LNCaP clone FGC (cell line): ENCODE results near the gene CNGA3.

Experiments used
- DNase-seq: peaks from one replicate; pipeline ENCODE4 v3.0.0-alpha.2; 2011; ENCODE audit warnings: low read depth
- H3K4me3 ChIP-seq: 2 replicates; pipeline ENCODE4 v1.5.1; 2011; ENCODE audit warnings: mild to moderate bottlenecking, low read depth, low read length, control low read depth
- TF ChIP-seq, protein P1 (sequence below): IDR thresholded peaks from 2 replicates; pipeline ENCODE4 v1.5.1; 2012; ENCODE audit warnings: mild to moderate bottlenecking; ENCODE audit not compliant: control insufficient read depth, insufficient read depth; ENCODE audit errors: extremely low read depth

Gene CNGA3

DNA sequence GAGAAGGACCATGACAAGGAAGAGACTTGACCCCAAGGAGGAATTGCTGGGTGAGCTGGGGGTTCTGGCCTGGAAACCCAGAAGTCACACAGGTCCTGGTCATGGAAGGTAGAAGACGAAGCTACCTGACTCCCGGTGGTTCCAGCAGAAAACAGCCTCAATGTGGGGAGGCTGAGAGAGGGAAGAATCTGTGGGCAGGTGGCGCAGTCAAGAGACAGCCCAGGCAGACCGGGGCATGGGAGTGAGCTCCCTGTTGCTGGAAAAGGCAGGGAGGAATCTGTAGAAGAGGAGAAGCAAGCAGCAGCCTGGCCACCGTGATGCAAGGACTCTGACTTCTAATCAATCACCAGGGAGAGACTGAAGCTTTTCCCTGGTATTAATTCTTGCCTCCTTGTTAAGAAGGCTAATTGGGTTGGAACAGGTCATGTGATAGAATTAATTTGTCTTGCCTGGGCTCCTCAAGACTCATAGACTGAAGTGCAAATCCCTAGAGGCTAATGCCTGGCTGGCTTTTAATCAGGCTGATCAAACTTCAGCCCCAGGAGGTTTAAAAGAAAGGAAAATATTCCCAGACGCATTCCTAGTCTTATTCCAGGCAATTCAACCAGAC, 30.1 kb downstream of the CNGA3 start:
- TF ChIP-seq, protein P1, sequence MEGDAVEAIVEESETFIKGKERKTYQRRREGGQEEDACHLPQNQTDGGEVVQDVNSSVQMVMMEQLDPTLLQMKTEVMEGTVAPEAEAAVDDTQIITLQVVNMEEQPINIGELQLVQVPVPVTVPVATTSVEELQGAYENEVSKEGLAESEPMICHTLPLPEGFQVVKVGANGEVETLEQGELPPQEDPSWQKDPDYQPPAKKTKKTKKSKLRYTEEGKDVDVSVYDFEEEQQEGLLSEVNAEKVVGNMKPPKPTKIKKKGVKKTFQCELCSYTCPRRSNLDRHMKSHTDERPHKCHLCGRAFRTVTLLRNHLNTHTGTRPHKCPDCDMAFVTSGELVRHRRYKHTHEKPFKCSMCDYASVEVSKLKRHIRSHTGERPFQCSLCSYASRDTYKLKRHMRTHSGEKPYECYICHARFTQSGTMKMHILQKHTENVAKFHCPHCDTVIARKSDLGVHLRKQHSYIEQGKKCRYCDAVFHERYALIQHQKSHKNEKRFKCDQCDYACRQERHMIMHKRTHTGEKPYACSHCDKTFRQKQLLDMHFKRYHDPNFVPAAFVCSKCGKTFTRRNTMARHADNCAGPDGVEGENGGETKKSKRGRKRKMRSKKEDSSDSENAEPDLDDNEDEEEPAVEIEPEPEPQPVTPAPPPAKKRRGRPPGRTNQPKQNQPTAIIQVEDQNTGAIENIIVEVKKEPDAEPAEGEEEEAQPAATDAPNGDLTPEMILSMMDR = no peak
- DNase-seq = no peak
- no peak overlapping the region for H3K4me3 ChIP-seq

DNA sequence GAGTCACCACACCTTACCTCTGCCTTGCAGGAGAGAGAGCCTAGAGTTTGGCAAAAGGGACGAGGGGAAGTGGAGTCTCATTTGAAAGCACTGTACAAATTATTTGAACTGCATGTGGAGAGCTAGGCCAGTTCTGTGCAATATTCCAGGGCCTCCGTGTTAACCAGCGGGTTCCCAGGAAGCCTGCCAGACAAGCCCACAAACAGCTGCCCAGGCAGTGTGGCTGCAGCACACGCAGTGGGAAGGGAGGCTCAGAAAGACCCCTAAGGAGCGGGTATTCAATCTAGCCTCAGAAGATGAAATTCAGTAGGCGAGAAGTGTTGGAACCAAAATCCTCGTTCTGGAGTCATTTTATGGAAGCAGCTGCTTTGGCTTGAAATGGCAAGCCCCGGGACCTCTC, 30.7 kb downstream of the CNGA3 start:
- TF ChIP-seq, protein P1 = no peak
- DNase-seq = no peak

DNA sequence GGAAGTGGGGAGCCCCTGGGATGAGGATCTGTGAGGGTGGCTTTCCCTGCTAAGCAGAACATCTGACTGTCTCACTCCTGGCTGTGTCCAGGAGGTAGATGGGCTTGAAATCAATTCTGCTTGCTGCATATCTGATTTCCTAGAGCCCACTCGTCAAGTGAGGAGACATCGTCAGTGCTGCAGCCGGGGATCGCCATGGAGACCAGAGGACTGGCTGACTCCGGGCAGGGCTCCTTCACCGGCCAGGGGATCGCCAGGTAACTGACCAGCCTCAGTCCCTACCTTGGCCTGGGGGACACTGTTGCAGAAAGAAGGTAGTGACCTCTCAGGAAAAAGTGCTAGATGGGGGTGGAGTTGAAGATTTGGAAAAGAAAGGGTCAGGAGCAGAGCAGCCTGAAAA, 31.3 kb downstream of the CNGA3 start:
- no peak overlapping the region for H3K4me3 ChIP-seq
- TF ChIP-seq, protein P1 = no peak
- no peak for DNase-seq

More for the DNA sequence above, 30.7 kb downstream of the CNGA3 start:
- H3K4me3 ChIP-seq = no peak overlapping the region

DNA sequence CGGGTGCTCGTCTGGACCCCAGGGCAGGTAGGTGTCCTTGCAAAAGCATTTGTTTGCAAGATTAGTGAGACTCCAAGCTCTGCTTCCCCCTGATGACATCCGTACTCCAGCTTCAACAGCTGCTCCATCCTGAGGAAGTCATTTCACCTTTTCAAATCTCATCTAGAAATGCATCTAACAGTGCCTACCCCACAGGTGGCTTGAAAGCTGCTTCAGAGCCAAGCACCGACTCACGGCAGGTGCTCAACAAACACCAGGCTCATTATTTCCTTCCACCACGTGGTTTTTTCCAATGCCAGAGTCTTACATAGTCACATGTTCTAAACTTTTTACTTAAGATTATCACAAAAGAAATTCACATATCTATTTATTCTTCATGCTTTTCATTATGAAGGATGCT, 31.9 kb downstream of the CNGA3 start:
- TF ChIP-seq, protein P1 = no peak
- DNase-seq = no peak
- no peak overlapping the region for H3K4me3 ChIP-seq

DNA sequence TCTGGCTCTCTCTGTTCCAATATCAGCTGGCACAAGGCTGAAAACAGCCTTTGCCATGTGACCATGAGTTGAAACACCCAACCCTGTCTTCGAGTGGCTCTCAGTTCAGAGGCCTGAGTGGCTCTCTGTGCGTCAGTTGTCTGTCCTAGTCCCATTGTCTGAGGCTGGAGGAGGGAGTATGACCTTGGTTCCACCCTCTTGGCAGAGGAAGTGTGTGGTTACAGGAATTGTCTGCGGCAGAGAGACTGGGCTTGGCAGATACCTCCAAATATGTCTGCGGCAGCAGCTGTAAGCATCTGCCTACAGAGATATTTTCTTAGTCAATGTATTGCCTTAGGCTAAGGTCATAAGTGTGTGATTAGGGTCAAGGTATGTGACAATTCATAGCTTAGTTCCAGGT, 32.6 kb downstream of the CNGA3 start:
- H3K4me3 ChIP-seq = no peak overlapping the region
- DNase-seq = no peak
- TF ChIP-seq, protein P1 = no peak

DNA sequence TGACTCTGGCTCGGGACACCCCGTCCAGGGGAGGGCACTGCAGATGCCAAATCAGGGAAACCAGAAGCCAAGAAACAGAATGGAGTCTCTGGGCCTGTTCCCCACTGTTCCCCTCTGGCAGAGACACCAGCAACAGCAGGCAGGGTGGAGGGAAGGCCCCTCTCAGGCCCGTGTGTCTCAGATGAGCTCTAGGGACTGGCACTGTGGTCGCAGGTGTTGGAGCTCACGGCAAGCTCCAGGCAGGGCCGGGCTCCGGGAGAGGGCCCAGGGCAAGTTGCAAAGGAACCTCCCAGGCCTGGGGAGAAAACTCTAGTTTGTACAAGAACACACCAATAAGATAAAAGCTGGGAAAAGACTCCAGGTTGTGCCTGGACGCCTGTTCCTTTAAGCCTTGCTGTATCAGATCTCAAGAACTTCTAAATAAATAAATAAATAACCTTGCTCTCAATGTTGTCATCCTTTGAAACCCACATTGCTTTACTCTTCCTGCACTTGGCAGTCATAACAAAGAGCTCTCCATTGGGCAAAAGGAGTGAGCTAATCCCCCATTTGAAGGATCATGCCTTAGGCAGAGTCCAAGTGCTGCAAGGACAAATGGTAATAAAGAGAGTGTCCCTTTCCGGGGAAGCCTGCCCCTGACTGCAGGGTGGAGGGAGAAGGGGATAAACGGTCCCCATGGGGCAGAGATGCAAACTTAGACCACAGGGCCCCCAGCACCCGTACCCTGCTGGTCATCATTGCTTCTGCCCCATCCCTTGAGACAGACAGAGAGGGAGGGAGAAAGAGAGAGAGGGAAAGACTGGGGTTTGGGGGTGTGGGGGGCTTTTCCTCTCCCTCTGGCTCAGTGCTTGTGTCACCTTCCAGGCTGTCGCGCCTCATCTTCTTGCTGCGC, 33.3 kb downstream of the CNGA3 start:
- no peak overlapping the region for H3K4me3 ChIP-seq
- DNase-seq = no peak
- TF ChIP-seq, protein P1 = no peak
